ENCODE results near the gene UBAP1. TPM values are rescaled to one million over a fixed set of nuclear protein-coding genes. Genes with fewer than 3 reads are reported as not detected.
"Not testable (repeated sequence)": the region's sequence is repeated elsewhere in the genome, so short reads cannot be mapped to it uniquely, and the experiment has no call there.

The UBAP1 gene
- polyA plus RNA-seq, 3 donors = 19.9 to 54.4 (median 43.2) TPM

DNA sequence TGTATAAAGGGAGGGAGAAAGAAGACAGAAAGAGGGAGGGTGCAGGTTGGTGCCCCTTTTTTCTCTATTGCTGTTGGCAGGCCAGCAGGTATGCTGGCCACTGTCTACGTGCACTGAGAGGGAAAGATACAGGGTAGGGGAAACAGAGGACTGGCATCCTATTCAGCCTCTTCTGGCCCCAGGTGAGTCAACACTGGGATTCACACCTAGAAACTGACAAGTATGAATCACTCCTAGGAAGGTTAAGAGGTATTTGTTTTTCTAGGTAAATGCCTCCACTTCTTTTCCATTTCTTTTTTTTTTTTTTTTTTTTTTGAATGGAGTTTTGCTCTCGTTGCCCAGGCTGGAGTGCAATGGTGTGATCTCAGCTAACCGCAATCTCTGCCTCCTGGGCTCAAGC, 2.8 kb upstream of the UBAP1 start:
- H3K27ac ChIP-seq (ENCODE audit: low read depth, low read length) = no peak overlapping the region
- 67 to 76% (median 74%) methylated on average over 3 of the region's 3 CpGs for WGBS, 3 donors

DNA sequence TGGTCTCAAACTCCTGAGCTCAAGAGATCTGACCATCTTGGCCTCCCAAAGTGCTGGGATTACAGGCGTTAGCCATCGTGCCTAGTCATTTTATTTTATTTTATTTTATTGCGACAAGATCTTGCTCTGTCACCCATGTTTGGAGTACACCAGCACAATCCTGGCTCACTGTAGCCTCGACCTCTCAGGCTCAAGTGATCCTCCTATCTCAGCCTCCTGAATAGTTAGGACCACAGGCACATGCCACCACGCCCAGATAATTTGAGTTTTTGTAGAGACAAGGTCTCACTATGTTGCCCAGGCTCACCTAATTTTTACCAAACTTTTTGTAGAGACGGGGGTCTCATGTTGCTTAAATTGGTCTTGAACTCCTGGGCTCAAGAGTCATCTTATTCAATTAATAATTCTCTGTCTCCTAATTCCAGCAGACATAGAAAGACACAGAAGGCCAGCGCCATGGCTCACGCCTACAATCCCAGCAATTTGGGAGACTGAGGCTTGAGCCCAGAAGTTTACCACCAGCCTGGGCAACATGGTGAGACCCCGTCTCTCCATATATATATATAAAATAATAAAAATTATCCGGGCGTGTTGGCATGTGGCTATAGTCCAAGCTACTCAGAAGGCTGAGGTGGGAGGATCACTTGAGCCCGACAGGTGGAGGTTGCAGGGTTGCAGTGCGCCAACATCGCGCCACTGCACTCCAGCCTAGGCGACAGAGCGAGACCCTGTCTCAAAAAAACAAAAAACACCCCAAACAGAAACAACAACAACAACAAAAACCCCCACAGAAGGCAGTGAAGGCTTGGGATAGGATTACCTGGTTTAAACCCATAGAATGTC, 1.0 kb upstream of the UBAP1 start:
- WGBS, 3 donors = 55 to 63% (median 61%) methylated on average over 17 of the region's 17 CpGs
- H3K27ac ChIP-seq (ENCODE audit: low read depth, low read length) = no peak overlapping the region

DNA sequence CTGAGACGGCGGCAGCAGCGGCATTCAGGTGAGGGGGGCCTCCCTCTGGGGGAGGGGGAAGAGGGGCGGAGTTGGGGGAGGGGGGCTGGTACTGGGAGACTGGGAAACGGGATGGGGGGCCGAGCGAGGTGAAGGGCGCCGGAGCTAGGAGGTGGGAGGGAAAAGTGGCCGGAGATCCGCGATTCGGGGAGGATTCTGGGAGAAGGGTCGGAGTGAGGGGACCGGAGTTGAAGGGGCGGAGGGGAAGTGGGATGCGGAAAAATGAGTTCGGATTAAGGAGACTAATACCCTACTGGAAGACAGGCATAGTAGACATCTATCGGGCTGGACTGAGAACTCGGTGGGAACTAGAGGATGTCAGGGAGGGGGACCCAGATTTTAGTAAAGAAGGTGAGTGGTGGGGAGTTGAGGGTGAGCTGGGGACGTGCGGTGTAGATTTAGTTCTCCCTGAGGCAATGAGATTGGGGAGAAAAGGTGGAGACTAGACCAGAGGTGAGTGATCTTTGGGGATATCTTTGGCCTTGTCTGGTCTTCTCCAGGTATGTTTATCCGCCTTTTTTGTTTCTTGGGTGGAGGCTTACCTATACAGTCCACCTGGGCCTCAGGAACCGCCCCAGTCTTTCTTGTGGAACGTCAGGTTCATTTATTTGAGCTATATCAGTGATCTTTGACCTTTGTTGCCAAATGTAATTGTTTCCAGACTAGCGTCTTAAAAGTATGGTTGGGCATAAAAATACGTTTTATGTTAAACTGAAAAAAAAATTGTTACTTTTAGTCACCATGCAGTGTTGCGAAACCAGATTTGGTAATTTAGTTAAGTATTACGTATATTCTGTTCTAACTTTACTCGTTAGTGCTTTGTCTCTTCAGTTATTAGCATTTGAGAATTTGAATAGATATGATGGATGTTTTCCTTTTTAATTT, 632 bp downstream of the UBAP1 start:
- peak overlapping the region; percentile 84 for H3K27ac ChIP-seq (ENCODE audit: low read depth, low read length)
- WGBS, 3 donors = 3 to 4% (median 3%) methylated on average over 27 to 30 of the region's 30 CpGs

DNA sequence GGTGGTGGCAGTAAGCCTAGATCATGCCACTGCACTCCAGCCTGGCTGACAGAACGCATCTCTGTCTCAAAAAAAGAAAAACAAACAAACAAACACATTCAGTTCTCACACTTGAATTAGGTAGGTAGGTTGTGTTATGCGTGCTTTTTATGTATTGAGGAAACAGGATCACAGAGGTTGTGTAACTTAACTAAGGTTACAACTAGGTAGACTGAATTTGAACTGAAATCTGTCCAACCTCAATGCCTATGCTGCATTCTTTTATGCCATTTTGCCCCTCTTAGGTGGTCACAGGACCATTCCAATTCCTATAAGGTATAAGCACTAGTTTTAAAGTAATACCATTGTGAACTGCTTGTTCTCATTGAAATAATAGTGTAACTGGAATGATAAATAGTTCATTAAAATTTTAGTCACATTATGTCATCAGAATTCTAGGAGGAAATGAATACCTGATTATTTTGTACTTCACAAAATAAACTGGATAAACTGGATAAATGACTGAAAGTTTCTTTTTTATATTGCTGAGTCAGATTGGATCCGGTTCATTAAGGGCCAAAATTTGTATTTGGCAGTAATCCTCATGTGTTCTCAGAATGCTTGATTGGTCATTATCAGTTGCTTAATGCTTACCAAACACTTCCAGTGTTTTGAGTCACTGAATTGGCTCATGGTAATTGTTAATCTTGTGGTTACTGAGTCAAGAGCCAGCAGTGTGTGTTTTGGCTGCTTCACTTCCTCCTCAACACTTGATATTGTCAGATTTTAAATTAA, 7.1 kb downstream of the UBAP1 start:
- 45 to 54% (median 48%) methylated on average over 3 of the region's 3 CpGs for WGBS, 3 donors
- H3K27ac ChIP-seq (ENCODE audit: low read depth, low read length) = peak overlapping the region; percentile 42

DNA sequence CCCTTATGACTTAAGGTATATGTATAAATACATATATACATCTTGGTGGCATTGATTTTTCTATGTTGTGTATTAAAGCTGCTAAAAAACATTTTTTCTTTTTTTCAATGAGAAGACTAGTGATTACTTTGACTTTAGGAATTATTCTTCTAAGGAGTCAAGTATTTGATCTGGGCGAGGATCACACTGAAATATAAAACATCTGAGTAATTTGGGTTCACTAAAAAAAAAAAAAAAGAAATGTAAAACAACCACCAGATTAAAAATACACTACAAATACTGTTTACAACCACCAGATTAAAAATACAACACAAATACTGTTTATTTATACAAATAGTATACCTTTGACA, 9.0 kb downstream of the UBAP1 start:
- H3K27ac ChIP-seq (ENCODE audit: low read depth, low read length) = no peak overlapping the region
- WGBS, 3 donors = 81 to 100% (median 89%) methylated on average over 1 of the region's 1 CpG

DNA sequence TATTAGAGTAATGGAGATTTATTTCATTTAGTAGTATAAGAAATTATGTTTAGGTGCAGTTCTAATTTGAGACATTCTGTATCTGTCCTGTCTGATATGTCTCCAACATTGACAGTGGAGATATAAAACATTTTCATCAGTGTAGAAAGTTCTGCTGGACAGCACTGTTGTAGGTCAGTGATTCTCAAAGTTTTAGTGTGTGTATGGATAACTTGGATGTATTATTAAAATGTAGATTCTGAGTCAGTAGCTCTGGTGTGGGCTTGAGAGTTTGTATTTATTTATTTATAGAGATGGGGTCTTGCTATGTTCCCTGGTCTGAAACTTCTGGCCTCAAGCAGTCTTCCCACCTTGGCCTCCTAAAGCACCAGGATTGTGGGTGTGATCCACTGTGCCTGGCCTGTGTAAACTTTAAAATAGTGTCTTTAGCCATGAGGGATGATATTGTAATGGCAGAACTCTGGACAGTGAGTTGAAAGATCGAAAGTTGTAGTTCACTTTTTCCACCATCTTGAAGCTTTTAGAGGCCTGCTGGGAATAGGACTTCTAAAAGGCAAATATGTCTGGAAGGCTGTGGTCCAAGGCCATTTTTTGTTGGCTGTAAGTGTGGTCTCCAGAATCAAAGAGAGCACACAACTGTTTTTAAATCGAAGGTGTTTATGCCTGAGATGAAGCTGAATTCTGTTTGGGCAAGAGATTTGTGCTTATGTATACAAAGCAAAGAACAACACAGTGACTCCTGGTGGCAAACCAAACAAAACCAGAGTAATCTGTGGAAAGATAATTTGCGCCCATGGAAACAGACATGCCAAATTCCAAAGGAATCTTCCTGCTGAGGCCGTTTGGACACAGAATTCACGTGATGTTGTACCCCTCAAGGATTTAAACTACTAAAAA, 12.4 kb downstream of the UBAP1 start:
- H3K27ac ChIP-seq (ENCODE audit: low read depth, low read length) = no peak overlapping the region
- WGBS, 3 donors = 28 to 64% (median 55%) methylated on average over 5 of the region's 5 CpGs

DNA sequence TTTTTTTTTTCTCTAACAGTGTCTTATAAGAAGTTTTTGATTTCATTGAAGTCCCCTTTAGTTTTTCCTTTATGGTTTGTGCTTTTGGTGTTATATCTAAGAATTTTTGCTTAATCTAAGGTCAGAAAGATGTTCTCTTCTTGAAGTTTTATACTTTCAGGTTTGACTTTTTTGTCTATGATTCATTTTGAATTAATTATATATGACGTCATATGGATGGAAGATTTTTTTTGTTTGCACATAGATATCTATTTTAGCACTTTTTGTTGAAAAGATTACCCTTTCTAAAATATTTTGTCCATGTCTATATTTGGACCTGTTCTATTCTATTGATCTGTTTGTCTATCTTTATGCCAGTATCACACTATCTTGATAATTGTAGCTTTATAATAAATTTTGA, 16.3 kb downstream of the UBAP1 start:
- H3K27ac ChIP-seq (ENCODE audit: low read depth, low read length) = no peak overlapping the region
- WGBS, 3 donors = 62 to 72% (median 71%) methylated on average over 1 of the region's 1 CpG

DNA sequence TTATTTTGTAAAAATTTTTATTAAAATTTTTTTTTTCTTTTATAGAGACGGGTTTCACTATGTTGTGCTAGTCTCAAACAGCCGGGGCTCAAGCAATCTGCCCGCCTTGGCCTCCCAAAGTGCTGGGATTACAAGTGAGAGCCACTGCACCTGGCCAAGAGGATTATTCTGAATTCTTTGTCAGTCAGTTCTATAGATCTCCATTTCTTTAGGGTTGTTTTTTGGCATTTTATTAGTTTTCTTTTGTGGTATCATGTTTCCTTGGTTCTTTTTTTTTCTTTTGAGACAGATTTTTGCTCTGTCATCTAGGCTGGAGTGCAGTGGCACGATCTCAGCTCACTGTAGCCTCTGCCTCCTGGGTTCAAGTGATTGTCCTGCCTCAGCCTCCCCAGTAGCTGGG, 18.4 kb downstream of the UBAP1 start:
- 93 to 98% (median 94%) methylated on average over 4 of the region's 4 CpGs for WGBS, 3 donors
- H3K27ac ChIP-seq (ENCODE audit: low read depth, low read length) = not testable (repeated sequence)

DNA sequence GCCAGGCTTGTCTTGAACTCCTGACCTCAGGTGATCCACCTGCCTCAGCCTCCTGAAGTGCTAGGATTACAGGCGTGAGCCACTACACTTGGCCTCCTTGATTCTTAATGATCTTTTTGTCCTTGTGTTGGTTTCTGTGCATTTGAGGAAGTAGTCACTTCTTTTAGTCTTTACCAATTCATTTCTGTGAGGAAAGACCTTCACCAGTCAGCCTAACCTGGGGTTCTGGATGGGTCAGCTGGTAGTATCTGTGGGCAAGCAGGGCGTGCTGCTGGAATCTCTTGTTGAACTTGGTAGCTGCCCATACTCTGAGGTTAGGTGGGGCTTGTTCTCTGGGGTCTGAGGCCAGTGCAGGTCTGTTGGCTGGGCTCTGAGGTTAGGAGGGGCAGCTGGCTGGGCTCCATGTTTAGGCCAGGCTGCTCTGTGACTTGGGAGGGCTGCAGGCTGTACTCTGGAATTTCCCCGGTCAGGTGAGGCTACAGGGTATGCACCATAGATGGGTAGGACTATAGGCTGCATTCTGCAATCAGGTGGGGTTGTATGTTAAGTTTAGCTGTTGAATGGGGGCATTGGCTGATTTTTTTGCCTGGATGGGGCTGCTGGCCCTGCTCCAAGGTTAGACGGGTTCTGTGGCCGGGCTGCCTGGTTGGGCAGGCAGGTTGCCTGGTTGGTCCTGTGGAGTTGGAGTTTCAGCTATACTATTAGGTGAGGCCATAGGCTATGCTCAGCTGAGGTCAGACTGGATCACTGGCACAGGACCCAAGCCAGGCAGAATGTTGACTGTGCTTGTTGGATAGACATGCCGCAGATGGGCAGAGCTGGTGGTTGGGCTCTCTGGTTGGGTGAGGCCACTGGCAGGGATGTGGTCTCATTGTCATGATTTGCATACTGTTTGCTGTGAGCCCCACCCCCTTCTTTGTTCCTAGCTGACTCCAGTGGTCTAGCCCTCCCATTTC, 19.2 kb downstream of the UBAP1 start:
- H3K27ac ChIP-seq (ENCODE audit: low read depth, low read length) = no peak overlapping the region
- 65 to 86% (median 74%) methylated on average over 6 of the region's 6 CpGs for WGBS, 3 donors

DNA sequence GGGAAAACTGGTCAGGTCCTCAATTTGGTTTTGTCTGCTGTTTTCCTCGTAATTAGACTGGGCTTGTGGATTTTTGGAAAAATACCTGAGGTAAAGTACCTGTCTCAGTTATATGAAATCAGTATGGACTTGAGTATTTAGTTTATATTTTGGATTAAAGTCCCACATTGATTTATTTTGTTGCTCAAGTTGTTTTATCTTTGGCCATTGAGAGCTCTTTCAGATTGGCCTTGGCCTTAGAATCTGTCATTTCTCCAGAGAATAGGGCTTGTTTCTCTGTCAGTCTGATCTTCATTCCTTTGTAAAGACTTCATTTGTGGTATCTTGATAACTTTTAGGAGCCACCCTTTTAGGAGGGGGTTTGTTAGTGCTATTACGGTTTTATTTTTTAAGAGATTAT, 21.2 kb downstream of the UBAP1 start:
- WGBS, 3 donors = 82 to 90% (median 85%) methylated on average over 2 of the region's 2 CpGs
- H3K27ac ChIP-seq (ENCODE audit: low read depth, low read length) = no peak overlapping the region

DNA sequence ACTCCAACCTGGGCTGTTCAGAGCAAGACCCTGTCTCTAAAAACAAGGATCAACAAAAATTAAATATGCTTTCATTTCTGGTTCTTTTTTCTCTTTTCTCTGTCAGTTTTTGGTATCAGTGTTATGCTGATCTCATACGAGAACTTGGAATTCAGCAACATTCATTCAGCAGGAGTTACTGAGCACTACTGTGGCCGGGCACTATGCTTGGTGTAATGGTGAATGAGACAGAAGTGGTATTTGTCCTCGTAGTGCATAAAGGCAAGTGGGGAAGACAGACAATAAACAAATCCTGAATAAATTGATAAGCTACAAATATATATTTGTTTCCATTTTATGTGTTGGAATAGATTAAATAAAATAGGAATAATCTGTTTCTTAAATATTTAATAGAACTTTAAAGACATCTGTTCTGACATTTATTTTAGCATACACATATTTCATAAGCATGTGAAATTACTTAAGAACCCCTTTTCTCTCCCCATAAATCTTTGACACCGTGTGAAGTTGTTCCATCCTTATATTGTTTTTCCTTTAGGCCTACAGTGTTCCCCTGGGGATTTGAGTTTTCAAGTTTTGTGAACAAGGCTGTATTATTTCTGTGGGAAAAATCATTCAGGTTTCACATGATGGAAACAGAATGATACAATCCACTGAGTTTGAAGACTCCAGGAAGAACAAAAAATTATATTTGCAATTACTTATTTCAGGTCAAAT, 24.6 kb downstream of the UBAP1 start:
- 54 to 60% (median 58%) methylated on average over 4 of the region's 4 CpGs for WGBS, 3 donors
- no peak overlapping the region for H3K27ac ChIP-seq (ENCODE audit: low read depth, low read length)

DNA sequence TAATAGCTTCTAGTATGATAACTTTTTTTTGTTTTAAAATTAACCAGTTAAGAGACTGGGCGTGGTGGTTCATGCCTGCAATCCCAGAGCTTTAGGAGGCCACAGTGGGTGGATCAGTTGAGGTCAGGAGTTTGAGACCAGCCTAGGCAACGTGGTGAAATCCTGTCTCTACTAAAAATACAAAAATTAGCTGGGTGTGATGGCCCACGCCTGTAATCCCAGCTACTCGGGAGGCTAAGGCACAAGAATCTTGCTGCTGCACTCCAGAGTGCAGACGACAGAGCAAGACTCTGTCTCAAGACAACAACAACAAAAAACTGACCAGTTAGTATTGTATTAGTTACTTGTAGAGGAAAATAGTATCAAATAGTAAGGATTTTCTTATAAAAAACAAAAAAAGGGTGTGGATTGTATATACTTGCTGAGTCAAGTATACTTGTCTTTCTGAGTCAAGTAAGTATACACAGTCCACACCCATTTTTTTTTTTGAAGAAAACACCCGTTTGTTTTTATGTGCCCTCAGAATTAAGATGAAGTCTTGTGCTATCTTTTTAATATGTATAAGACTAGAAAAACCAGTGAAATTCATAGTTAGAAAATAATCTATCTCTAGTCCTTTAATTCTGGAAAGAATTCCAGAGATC, 25.3 kb downstream of the UBAP1 start:
- H3K27ac ChIP-seq (ENCODE audit: low read depth, low read length) = no peak overlapping the region
- WGBS, 3 donors = 54 to 66% (median 58%) methylated on average over 6 of the region's 6 CpGs

DNA sequence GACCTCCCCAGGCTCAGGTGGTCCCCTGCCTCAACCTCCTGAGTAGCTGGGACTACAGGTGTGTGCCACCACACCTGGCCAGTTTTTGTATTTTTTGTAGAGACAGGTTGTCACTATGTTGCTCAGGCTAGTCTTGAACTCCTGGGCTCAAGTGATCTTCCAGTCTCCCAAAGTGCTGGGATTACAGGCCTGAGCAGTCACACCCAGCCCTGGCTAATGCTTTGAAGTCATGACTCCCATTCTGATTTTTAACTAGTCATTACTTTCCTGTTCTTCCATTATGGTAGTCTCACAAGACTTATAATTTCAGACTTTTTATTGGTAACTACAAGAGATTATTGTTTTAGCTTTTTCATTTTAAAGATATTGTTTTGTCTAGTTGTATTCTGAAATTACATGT, 26.3 kb downstream of the UBAP1 start:
- H3K27ac ChIP-seq (ENCODE audit: low read depth, low read length) = no peak overlapping the region

DNA sequence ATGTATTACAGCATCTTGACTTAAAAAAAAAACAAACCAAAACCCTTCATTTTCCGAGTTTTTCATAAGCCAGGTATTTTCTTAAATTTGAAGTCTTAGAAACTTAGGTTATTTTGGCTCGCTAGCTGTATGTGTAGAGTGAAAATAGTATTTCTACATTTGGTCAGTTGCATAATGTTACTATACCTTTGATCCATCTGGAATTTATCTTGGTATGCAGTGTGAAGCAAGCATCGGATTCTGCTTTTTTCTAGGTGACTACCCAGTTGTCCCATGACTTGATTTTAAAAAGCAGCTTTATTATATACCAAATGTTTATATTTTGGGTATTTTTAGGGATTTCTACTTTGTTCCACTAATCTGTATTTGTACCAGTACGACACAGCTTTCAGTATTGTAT, 27.7 kb downstream of the UBAP1 start:
- WGBS, 3 donors = 83 to 93% (median 91%) methylated on average over 4 of the region's 4 CpGs
- no peak overlapping the region for H3K27ac ChIP-seq (ENCODE audit: low read depth, low read length)

DNA sequence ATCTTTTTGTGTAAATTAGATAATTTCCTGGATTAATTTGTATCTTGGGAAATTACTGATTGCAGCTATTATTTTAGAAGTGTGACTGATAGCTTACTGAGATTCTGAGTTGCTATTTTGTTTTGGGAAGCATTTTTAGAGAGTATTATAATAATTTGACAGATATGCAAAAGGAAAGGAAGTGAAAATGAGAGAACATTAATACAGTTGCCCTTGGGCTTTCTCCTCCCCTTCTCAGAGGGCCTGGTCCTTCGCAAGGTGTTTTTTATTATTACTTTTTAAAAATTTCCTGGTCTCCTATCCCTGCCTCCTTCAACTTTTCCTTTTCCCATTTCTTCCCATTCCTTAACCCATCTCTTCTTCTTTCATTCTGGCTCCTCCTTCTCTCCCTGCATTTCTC, 32.6 kb downstream of the UBAP1 start:
- WGBS, 3 donors = 85 to 89% (median 89%) methylated on average over 1 of the region's 1 CpG
- H3K27ac ChIP-seq (ENCODE audit: low read depth, low read length) = no peak overlapping the region
